ENCODE measurements around the gene MVB12B.

The MVB12B gene

GRCh38 chr9:126439883-126440653, 113.4 kb downstream of the MVB12B start:
- Histone ChIP-seq H3K4me1 (peaks cover 8% of the 10 kb centered on the region; the same call in 1 of the 2 replicates), H3K9ac (no peak overlapping the region), H3K9me3 (no peaks in the 10 kb centered on the region), H3K27ac (no peak overlapping the region), H3K36me3 (no peaks in the 10 kb centered on the region), H3K4me3 (no peak overlapping the region), H3K27me3 (no peaks in the 10 kb centered on the region), H4K20me1 (no peaks in the 10 kb centered on the region), H3K4me2 (no peak overlapping the region)
- no peak for TF ChIP-seq Cebpa-rat (IDR thresholded peaks at IDR 0.05)

- no peaks in the 10 kb centered on the region for H3K9me3 ChIP-seq
- no peaks in the 10 kb centered on the region for H3K36me3 ChIP-seq
- TF ChIP-seq Cebpa-rat (IDR thresholded peaks at IDR 0.05) = no peak
- no peak overlapping the region for H3K9ac ChIP-seq
- no peak overlapping the region for H3K4me3 ChIP-seq
- no peaks in the 10 kb centered on the region for H3K27me3 ChIP-seq
- H3K4me2 ChIP-seq = no peak overlapping the region
- H3K4me1 ChIP-seq = peaks cover 8% of the 10 kb centered on the region; the same call in 1 of the 2 replicates
- no peaks in the 10 kb centered on the region for H4K20me1 ChIP-seq
- no peak overlapping the region for H3K27ac ChIP-seq
These were observed 114.3 kb downstream of the MVB12B start for GRCh38 chr9:126440940-126441339.

- H3K4me1 ChIP-seq = peaks cover 8% of the 10 kb centered on the region; the same call in 1 of the 2 replicates
- H3K9ac ChIP-seq = no peak overlapping the region
- no peaks in the 10 kb centered on the region for H3K9me3 ChIP-seq
- H3K4me2 ChIP-seq = no peak overlapping the region
- H4K20me1 ChIP-seq = no peaks in the 10 kb centered on the region
- TF ChIP-seq Cebpa-rat (IDR thresholded peaks at IDR 0.05) = no peak
- no peaks in the 10 kb centered on the region for H3K27me3 ChIP-seq
- H3K4me3 ChIP-seq = no peak overlapping the region
- H3K27ac ChIP-seq = no peak overlapping the region
- H3K36me3 ChIP-seq = no peaks in the 10 kb centered on the region
These were observed 116.0 kb downstream of the MVB12B start for GRCh38 chr9:126442636-126443035.

GRCh38 chr9:126443144-126443543, 116.5 kb downstream of the MVB12B start:
- H3K4me1 ChIP-seq = peaks cover 8% of the 10 kb centered on the region; the same call in 1 of the 2 replicates
- H3K36me3 ChIP-seq = no peaks in the 10 kb centered on the region

DNA sequence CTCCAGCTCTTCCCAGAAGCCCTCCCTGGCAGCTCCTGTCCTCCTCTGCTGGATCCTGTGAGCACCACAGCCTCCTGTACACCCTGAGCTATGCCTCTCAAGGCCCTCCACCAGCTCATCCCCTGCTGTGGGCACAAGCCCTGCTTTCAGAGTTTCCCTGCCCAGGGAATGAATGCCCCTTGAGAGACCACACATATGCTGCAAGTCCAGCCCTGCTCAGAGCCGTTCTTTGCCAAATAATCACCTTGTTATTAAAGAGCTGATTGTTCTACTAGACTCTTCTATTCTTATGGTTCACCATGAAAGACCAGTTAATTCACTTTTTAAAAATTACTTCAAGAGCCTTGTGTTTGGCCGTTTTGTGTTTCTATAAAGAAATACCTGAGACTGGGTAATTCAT, 121.5 kb downstream of the MVB12B start:
- peaks cover 4% of the 10 kb centered on the region; the same call in 1 of the 2 replicates for H3K4me1 ChIP-seq
- H3K9me3 ChIP-seq = no peaks in the 10 kb centered on the region
- no peak overlapping the region for H3K4me2 ChIP-seq
- H3K27ac ChIP-seq = no peak overlapping the region
- H3K4me3 ChIP-seq = no peak overlapping the region
- no peak for TF ChIP-seq Cebpa-rat (IDR thresholded peaks at IDR 0.05)
- no peak overlapping the region for H3K9ac ChIP-seq
- H3K27me3 ChIP-seq = no peaks in the 10 kb centered on the region
- no peaks in the 10 kb centered on the region for H3K36me3 ChIP-seq
- H4K20me1 ChIP-seq = no peaks in the 10 kb centered on the region

More at GRCh38 chr9:126443144-126443543, 116.5 kb downstream of the MVB12B start:
- Histone ChIP-seq H3K9ac (no peak overlapping the region), H3K4me3 (no peak overlapping the region), H3K27ac (no peak overlapping the region), H3K27me3 (no peaks in the 10 kb centered on the region), H4K20me1 (no peaks in the 10 kb centered on the region), H3K4me2 (peak overlapping the region; percentile 8; the same call in 1 of the 2 replicates), H3K9me3 (no peaks in the 10 kb centered on the region)
- no peak for TF ChIP-seq Cebpa-rat (IDR thresholded peaks at IDR 0.05)

DNA sequence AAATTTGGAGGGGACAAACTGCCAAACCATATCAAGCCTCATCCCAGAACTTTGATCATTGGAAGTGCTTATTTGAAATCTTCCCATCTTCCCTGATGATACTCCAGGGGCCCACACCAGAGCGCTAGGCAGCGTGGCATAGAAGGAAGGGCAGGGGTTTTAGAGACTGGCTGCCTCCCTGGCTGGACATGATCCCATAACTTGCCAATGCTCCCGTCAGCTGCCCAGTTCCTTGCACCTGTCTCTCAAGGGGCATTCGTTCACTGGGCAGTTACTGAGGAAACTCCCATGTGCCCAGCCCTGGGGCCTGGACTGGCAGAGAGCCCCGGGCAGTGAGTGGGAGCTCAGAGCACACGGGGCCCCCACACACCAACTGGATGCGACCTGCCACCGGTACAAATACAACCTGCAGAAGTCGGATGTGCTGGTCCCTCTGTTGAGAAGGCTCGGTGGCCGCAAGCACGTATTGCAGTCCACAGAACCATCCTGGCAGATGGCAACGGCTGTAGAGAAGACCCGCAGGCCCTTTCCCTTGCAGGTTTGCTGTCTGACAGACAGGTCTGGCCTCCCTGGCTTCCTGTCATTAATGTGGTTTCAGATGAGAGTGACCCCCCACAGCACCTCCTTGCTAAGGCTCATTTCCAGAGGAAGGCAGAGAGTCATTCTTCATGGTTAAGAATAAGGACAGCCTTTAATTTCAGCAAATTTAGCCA, 122.4 kb downstream of the MVB12B start:
- no peak overlapping the region for H3K27ac ChIP-seq
- H3K27me3 ChIP-seq = no peaks in the 10 kb centered on the region
- peaks cover 6% of the 10 kb centered on the region; the same call in 1 of the 2 replicates for H3K36me3 ChIP-seq
- H3K9ac ChIP-seq = no peak overlapping the region
- H3K9me3 ChIP-seq = no peaks in the 10 kb centered on the region
- H4K20me1 ChIP-seq = no peaks in the 10 kb centered on the region
- H3K4me3 ChIP-seq = no peak overlapping the region
- H3K4me2 ChIP-seq = no peak overlapping the region
- no peaks in the 10 kb centered on the region for H3K4me1 ChIP-seq
- TF ChIP-seq Cebpa-rat (IDR thresholded peaks at IDR 0.05) = no peak

GRCh38 chr9:126449725-126450667, 123.4 kb downstream of the MVB12B start:
- Histone ChIP-seq H3K4me3 (no peak overlapping the region), H4K20me1 (no peaks in the 10 kb centered on the region), H3K36me3 (peaks cover 6% of the 10 kb centered on the region; the same call in 1 of the 2 replicates), H3K9me3 (no peaks in the 10 kb centered on the region), H3K9ac (no peak overlapping the region), H3K27ac (no peak overlapping the region), H3K4me2 (no peak overlapping the region), H3K27me3 (no peaks in the 10 kb centered on the region), H3K4me1 (no peaks in the 10 kb centered on the region)
- TF ChIP-seq Cebpa-rat (IDR thresholded peaks at IDR 0.05) = no peak

GRCh38 chr9:126450668-126451205, 124.1 kb downstream of the MVB12B start:
- no peaks in the 10 kb centered on the region for H3K4me1 ChIP-seq
- peaks cover 6% of the 10 kb centered on the region; the same call in 1 of the 2 replicates for H3K36me3 ChIP-seq
- no peaks in the 10 kb centered on the region for H3K27me3 ChIP-seq
- no peak overlapping the region for H3K9ac ChIP-seq
- no peak overlapping the region for H3K4me3 ChIP-seq
- no peak for TF ChIP-seq Cebpa-rat (IDR thresholded peaks at IDR 0.05)
- no peak overlapping the region for H3K4me2 ChIP-seq
- no peaks in the 10 kb centered on the region for H3K9me3 ChIP-seq
- H3K27ac ChIP-seq = no peak overlapping the region
- H4K20me1 ChIP-seq = no peaks in the 10 kb centered on the region

DNA sequence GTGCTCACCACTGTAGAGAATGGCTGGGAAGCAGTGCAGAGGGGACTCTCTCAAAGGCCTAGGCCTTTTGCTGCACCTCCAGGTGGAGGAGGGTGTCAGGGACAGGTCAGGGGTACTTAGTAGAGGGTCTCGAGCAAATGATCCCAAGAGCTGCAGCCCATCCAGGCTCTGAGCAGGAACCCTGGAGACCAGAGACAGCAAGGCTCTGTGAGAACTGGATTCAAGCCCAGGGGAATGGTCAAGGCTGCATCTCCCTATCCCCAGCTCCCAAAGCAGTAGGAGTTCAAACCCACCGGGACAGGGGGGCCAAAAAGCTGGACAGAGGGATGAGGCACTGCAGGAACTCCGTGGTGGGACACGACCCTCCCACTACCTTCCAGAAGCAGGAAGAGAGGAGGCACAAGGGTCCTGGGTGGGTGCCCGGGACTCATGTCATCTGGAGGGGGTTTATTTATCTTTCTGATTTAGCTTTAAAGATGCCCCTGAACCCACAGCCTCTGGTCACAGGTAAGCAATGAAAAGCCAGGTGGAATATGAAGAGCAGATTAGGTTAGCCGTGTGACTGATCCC, 124.8 kb downstream of the MVB12B start:
- H3K9ac ChIP-seq = no peak overlapping the region
- H4K20me1 ChIP-seq = no peaks in the 10 kb centered on the region
- no peaks in the 10 kb centered on the region for H3K27me3 ChIP-seq
- H3K4me2 ChIP-seq = no peak overlapping the region
- no peak overlapping the region for H3K4me3 ChIP-seq
- no peak overlapping the region for H3K27ac ChIP-seq
- peaks cover 6% of the 10 kb centered on the region; the same call in 1 of the 2 replicates for H3K36me3 ChIP-seq
- H3K9me3 ChIP-seq = no peaks in the 10 kb centered on the region
- no peaks in the 10 kb centered on the region for H3K4me1 ChIP-seq
- no peak for TF ChIP-seq Cebpa-rat (IDR thresholded peaks at IDR 0.05)

Measured in BLaER1 (cell line).